A549 (cell line): Measurements from ENCODE around the gene VIL1.

Source experiments
- CEBPB ChIP-seq, 2 experiments: fragments of >200 bp in 1 of 2; sonication (Bioruptor Twin) in 1 of 2; formaldehyde crosslinking in 1 of 2; IDR thresholded peaks; 2 replicates each; pipeline ENCODE4 v1.6.1; 2012 to 2016
- EP300 ChIP-seq, 2 experiments: fragments of >200 bp; sonication (Bioruptor Twin); formaldehyde crosslinking; IDR thresholded peaks; 2 replicates in 1 of 2; 3 replicates in 1 of 2; pipeline ENCODE4 v1.6.1; 2016 to 2017
- FOXS1 ChIP-seq: fragments of 250-450 bp; sonication (Bioruptor Pico); IDR thresholded peaks from 2 replicates; pipeline ENCODE4 v1.5.0; 2020; ENCODE audit warnings: mild to moderate bottlenecking, moderate library complexity
- KDM5A ChIP-seq: fragments of 200-600 bp; sonication (generic); IDR thresholded peaks from 2 replicates; pipeline ENCODE4 v1.6.1; 2016; ENCODE audit warnings: antibody characterized with exemption, mild to moderate bottlenecking
- MAZ ChIP-seq: fragments of 150-350 bp; IDR thresholded peaks from 2 replicates; pipeline ENCODE4 v1.6.1; 2014; ENCODE audit warnings: antibody characterized with exemption, low read depth, low read length, borderline replicate concordance
- PHF8 ChIP-seq: fragments of 200-600 bp; sonication (generic); IDR thresholded peaks from 2 replicates; pipeline ENCODE4 v1.6.1; 2016; ENCODE audit warnings: low read depth, mild to moderate bottlenecking, antibody characterized with exemption, moderate library complexity, borderline replicate concordance
- POLR2A ChIP-seq: IDR thresholded peaks from 2 replicates; pipeline ENCODE4 v1.6.1; 2012; ENCODE audit warnings: mild to moderate bottlenecking, low read length
- RAD21 ChIP-seq, 2 experiments: fragments of >200 bp in 1 of 2; sonication (Bioruptor Twin) in 1 of 2; formaldehyde crosslinking in 1 of 2; IDR thresholded peaks in 1 of 2; conservative IDR thresholded peaks in 1 of 2; 2 replicates in 1 of 2; 3 replicates in 1 of 2; pipeline ENCODE4 v1.6.1; 2012 to 2018; ENCODE audit warnings: inconsistent platforms in 1 of 2
- RCOR1 ChIP-seq: fragments of 150-350 bp; IDR thresholded peaks from 2 replicates; pipeline ENCODE4 v1.6.1; 2014; ENCODE audit warnings: antibody characterized with exemption, low read length, low read depth
- ZFP36 ChIP-seq: fragments of 450-650 bp; IDR thresholded peaks from 2 replicates; pipeline ENCODE4 v1.6.1; 2014; ENCODE audit warnings: borderline replicate concordance; ENCODE audit not compliant: partially characterized antibody
- TF ChIP-seq, protein P1 (sequence below): fragments of 250-450 bp; sonication (Bioruptor Pico); IDR thresholded peaks from 2 replicates; pipeline ENCODE4 v1.5.0; 2021; ENCODE audit warnings: mild to moderate bottlenecking, moderate library complexity, borderline replicate concordance
- TF ChIP-seq, protein P2 (sequence below): fragments of >200 bp; sonication (Bioruptor Twin); formaldehyde crosslinking; IDR thresholded peaks from 3 replicates; pipeline ENCODE4 v1.5.1; 2016
- TF ChIP-seq, protein P3 (sequence below): IDR thresholded peaks from 2 replicates; pipeline ENCODE4 v1.6.1; 2012
- TF ChIP-seq, protein P4 (sequence below): fragments of 150-350 bp; IDR thresholded peaks from 2 replicates; pipeline ENCODE4 v1.6.1; 2014; ENCODE audit warnings: low read depth, mild to moderate bottlenecking, low read length

DNA sequence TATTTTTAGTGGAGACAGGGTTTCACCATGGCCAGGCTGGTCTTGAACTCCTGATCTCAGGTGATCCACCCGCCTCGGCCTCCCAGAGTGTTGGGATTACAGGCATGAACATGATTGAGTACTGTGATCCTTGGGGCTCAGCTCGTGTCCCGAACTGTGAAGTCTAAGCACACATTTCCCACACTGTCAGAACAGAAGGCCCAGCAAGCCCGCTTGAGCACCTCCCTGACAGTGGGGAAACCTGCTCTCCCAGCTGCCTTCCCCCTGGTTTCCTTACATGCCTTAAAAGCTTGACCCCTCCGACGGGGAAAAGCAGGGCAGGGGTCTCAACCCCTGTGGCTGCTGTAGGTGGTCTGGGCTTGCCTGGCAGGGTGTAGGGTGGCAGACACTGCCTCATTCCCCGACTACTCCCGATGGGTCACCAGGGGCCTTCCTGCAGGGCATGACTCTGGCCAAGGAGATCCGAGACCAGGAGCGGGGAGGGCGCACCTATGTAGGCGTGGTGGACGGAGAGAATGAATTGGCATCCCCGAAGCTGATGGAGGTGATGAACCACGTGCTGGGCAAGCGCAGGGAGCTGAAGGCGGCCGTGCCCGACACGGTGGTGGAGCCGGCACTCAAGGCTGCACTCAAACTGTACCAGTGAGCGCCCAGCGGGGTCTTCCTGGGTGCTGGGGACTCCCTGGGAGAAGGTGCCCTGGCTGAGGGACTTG, 10.1 kb downstream of the VIL1 start:
- TF ChIP-seq POLR2A (no peak), RAD21 (conservative IDR thresholded peaks at IDR 0.05 in 1 of 2, IDR thresholded peaks at IDR 0.05 in 1 of 2) (no peak), MAZ (no peak), EP300 (IDR thresholded peaks at IDR 0.05) (no peak), RCOR1 (no peak), ZFP36 (no peak), KDM5A (no peak), FOXS1 (CRISPR knock-in tag) (no peak), CEBPB (IDR thresholded peaks at IDR 0.05) (no peak), PHF8 (no peak)
- TF ChIP-seq, protein P1, sequence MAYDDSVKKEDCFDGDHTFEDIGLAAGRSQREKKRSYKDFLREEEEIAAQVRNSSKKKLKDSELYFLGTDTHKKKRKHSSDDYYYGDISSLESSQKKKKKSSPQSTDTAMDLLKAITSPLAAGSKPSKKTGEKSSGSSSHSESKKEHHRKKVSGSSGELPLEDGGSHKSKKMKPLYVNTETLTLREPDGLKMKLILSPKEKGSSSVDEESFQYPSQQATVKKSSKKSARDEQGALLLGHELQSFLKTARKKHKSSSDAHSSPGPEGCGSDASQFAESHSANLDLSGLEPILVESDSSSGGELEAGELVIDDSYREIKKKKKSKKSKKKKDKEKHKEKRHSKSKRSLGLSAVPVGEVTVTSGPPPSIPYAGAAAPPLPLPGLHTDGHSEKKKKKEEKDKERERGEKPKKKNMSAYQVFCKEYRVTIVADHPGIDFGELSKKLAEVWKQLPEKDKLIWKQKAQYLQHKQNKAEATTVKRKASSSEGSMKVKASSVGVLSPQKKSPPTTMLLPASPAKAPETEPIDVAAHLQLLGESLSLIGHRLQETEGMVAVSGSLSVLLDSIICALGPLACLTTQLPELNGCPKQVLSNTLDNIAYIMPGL (CRISPR knock-in tag) = no peak
- TF ChIP-seq, protein P2, sequence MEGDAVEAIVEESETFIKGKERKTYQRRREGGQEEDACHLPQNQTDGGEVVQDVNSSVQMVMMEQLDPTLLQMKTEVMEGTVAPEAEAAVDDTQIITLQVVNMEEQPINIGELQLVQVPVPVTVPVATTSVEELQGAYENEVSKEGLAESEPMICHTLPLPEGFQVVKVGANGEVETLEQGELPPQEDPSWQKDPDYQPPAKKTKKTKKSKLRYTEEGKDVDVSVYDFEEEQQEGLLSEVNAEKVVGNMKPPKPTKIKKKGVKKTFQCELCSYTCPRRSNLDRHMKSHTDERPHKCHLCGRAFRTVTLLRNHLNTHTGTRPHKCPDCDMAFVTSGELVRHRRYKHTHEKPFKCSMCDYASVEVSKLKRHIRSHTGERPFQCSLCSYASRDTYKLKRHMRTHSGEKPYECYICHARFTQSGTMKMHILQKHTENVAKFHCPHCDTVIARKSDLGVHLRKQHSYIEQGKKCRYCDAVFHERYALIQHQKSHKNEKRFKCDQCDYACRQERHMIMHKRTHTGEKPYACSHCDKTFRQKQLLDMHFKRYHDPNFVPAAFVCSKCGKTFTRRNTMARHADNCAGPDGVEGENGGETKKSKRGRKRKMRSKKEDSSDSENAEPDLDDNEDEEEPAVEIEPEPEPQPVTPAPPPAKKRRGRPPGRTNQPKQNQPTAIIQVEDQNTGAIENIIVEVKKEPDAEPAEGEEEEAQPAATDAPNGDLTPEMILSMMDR = no peak
- TF ChIP-seq, protein P3, sequence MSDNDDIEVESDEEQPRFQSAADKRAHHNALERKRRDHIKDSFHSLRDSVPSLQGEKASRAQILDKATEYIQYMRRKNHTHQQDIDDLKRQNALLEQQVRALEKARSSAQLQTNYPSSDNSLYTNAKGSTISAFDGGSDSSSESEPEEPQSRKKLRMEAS = no peak
- TF ChIP-seq, protein P4, sequence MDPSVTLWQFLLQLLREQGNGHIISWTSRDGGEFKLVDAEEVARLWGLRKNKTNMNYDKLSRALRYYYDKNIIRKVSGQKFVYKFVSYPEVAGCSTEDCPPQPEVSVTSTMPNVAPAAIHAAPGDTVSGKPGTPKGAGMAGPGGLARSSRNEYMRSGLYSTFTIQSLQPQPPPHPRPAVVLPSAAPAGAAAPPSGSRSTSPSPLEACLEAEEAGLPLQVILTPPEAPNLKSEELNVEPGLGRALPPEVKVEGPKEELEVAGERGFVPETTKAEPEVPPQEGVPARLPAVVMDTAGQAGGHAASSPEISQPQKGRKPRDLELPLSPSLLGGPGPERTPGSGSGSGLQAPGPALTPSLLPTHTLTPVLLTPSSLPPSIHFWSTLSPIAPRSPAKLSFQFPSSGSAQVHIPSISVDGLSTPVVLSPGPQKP = no peak
